Thyroid gland (tissue), 4 donors: ENCODE data around the gene CDKL1.

Experiments used
- POLR2A ChIP-seq, 2 donors: fragments of 450-650 bp; IDR thresholded peaks; one replicate each; pipeline ENCODE4 v1.6.1; 2017; ENCODE audit warnings: antibody characterized with exemption in 2 of 2, mild to moderate bottlenecking in 2 of 2, moderate library complexity in 1 of 2
- TF ChIP-seq, protein P1 (sequence below), 6 experiments: fragments of 200-600 bp in 3 of 6; fragments of 450-650 bp in 3 of 6; sonication (generic) in 3 of 6; IDR thresholded peaks; one replicate each; pipeline ENCODE4 v1.5.1; 2016 to 2019; ENCODE audit warnings: antibody characterized with exemption in 6 of 6, mild to moderate bottlenecking in 2 of 6, inconsistent platforms in 1 of 6, moderate library complexity in 1 of 6

DNA sequence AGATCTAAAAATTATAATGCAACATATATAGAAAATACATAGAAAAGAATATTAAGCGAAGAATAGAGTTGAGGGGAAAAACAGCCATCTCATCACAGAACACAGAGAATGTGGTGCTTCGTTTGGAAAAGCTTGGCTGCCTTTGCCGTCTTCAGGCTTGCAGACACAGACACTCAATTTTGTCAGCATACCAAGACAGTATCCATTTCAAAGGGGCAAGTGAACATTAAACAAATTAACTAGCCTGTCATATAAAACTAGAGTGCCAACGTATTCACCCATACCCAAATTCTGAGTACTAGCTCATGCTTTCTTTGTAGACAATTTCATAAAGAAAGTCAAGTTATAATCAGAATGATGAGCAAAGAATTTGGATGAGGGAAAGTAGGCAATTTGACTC is 44.1 kb downstream of the CDKL1 start:
- no peak for TF ChIP-seq POLR2A (IDR thresholded peaks at IDR 0.05)
- TF ChIP-seq, protein P1, sequence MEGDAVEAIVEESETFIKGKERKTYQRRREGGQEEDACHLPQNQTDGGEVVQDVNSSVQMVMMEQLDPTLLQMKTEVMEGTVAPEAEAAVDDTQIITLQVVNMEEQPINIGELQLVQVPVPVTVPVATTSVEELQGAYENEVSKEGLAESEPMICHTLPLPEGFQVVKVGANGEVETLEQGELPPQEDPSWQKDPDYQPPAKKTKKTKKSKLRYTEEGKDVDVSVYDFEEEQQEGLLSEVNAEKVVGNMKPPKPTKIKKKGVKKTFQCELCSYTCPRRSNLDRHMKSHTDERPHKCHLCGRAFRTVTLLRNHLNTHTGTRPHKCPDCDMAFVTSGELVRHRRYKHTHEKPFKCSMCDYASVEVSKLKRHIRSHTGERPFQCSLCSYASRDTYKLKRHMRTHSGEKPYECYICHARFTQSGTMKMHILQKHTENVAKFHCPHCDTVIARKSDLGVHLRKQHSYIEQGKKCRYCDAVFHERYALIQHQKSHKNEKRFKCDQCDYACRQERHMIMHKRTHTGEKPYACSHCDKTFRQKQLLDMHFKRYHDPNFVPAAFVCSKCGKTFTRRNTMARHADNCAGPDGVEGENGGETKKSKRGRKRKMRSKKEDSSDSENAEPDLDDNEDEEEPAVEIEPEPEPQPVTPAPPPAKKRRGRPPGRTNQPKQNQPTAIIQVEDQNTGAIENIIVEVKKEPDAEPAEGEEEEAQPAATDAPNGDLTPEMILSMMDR (IDR thresholded peaks at IDR 0.05), result no peak
